GM19239 (cell line): Measurements from ENCODE around the gene HOXC5.

Experiments used
- DNase-seq: peaks from one replicate; pipeline ENCODE4 v3.0.0; 2011; ENCODE audit warnings: low spot score; ENCODE audit not compliant: insufficient read length
- FAIRE-seq: peaks from 2 replicates; lab custom pipeline; 2011; peaks lifted over from hg19 to GRCh38; lab: Jason Lieb, UNC

Gene HOXC5

GRCh38 chr12:54017878-54018467, 14.9 kb upstream of the HOXC5 start:
- FAIRE-seq: peak; percentile 77
- peak; percentile 93 for DNase-seq

- FAIRE-seq (no peak), DNase-seq (no peak)
Observed at GRCh38 chr12:54018468-54018984, 14.3 kb upstream of the HOXC5 start.

- DNase-seq (no peak), FAIRE-seq (no peak)
Observed at GRCh38 chr12:54019091-54019811, 13.6 kb upstream of the HOXC5 start.

- FAIRE-seq: no peak
- DNase-seq: no peak
Observed at GRCh38 chr12:54019924-54020590, 12.8 kb upstream of the HOXC5 start.

- FAIRE-seq: no peak
- no peak for DNase-seq
Observed at GRCh38 chr12:54020591-54021405, 12.1 kb upstream of the HOXC5 start.

GRCh38 chr12:54021432-54022013, 11.3 kb upstream of the HOXC5 start:
- DNase-seq: no peak
- no peak for FAIRE-seq

- DNase-seq: no peak
- no peak for FAIRE-seq
Observed at GRCh38 chr12:54022960-54023884, 9.6 kb upstream of the HOXC5 start.

- no peak for FAIRE-seq
- DNase-seq: no peak
Observed at GRCh38 chr12:54024127-54024526, 8.7 kb upstream of the HOXC5 start.

GRCh38 chr12:54024581-54025305, 8.1 kb upstream of the HOXC5 start:
- DNase-seq: no peak
- FAIRE-seq: no peak

GRCh38 chr12:54025499-54026405, 7.1 kb upstream of the HOXC5 start:
- no peak for DNase-seq
- no peak for FAIRE-seq

GRCh38 chr12:54026640-54027441, 6.0 kb upstream of the HOXC5 start:
- FAIRE-seq (no peak), DNase-seq (no peak)

GRCh38 chr12:54027442-54027786, 5.4 kb upstream of the HOXC5 start:
- FAIRE-seq: no peak
- no peak for DNase-seq

GRCh38 chr12:54028314-54029201, 4.3 kb upstream of the HOXC5 start, which contains the start of gene HOXC6:
TSS of gene HOXC6 (plus strand) at chr12:54028440. CDS start at chr12:54028522, 82 bp downstream.
- DNase-seq (no peak), FAIRE-seq (no peak)

- DNase-seq: no peak
- no peak for FAIRE-seq
Observed at GRCh38 chr12:54029529-54030441, 3.1 kb upstream of the HOXC5 start.

GRCh38 chr12:54030442-54030801, 2.4 kb upstream of the HOXC5 start:
- FAIRE-seq: no peak

More at GRCh38 chr12:54030442-54030801, 2.4 kb upstream of the HOXC5 start:
- no peak for DNase-seq
